HFFc6 (cell line): ENCODE measurements around the gene TBX15. TPM values are rescaled to one million over a fixed set of nuclear protein-coding genes. Genes with fewer than 3 reads are reported as not detected.

Source experiments
- DNase-seq: peaks from one replicate; pipeline ENCODE4 v3.0.0-alpha.2; 2018
- H3K27ac Mint-ChIP-seq: 2 replicates; pipeline ENCODE4 v1.8.0; 2020; ENCODE audit warnings: mild to moderate bottlenecking, mixed read lengths
- H3K27me3 Mint-ChIP-seq: 2 replicates; pipeline ENCODE4 v1.8.0; 2021; ENCODE audit warnings: mild to moderate bottlenecking, moderate library complexity, mixed read lengths; ENCODE audit not compliant: insufficient read depth
- H3K36me3 Mint-ChIP-seq: 2 replicates; pipeline ENCODE4 v1.8.0; 2021; ENCODE audit warnings: low read depth, mixed read lengths
- H3K4me1 Mint-ChIP-seq: 2 replicates; pipeline ENCODE4 v1.8.0; 2020; ENCODE audit warnings: low read depth, mixed read lengths
- H3K4me3 Mint-ChIP-seq: 2 replicates; pipeline ENCODE4 v1.8.0; 2020; ENCODE audit warnings: mild to moderate bottlenecking, moderate library complexity, mixed read lengths
- H3K9me3 Mint-ChIP-seq: 2 replicates; pipeline ENCODE4 v1.8.0; 2020; ENCODE audit warnings: mild to moderate bottlenecking, mixed read lengths
- CTCF ChIP-seq: fragments of 200-600 bp; sonication (generic); IDR thresholded peaks from 2 replicates; pipeline ENCODE4 v1.5.0; 2021; ENCODE audit warnings: antibody characterized with exemption, mild to moderate bottlenecking
- total RNA-seq, 6 experiments: library from RNA; stranded (reverse); fragmentation: NEBNext Ultra II Directional; extraction: Animal tissue kit (Norgen Biotek cat#: 25700); gene quantifications; 2 replicates in 1 of 6; 3 replicates in 5 of 6; pipeline ENCODE4 v1.2.3, GENCODE V29; 2021

TBX15 gene
- total RNA-seq, 6 experiments from 2014 or later, result 5.3 to 12.2 (median 10.0) TPM

GRCh38 chr1:119001181-119002027, 13.3 kb upstream of the TBX15 start:
- Mint-ChIP-seq H3K4me3 (peak overlapping the region; percentile 76), H3K4me1 (peaks cover 17% of the 10 kb centered on the region), H3K27me3 (peaks cover 16% of the 10 kb centered on the region), H3K36me3 (no peaks in the 10 kb centered on the region), H3K27ac (peak overlapping the region; percentile 73), H3K9me3 (0 out of 2 replicates have a peak, but pooled peaks cover 3% of the 10 kb centered on the region)
- no peak for TF ChIP-seq CTCF
- DNase-seq, result no peak

GRCh38 chr1:119000371-119001180, 12.4 kb upstream of the TBX15 start:
- peaks cover 22% of the 10 kb centered on the region for H3K4me1 Mint-ChIP-seq
- H3K27ac Mint-ChIP-seq, result no peak overlapping the region
- H3K4me3 Mint-ChIP-seq, result peak overlapping the region; percentile 31; the same call in 1 of the 2 replicates
- H3K36me3 Mint-ChIP-seq, result no peaks in the 10 kb centered on the region
- no peak for DNase-seq
- peaks cover 16% of the 10 kb centered on the region for H3K27me3 Mint-ChIP-seq
- H3K9me3 Mint-ChIP-seq, result no peaks in the 10 kb centered on the region
- TF ChIP-seq CTCF, result no peak

- Mint-ChIP-seq H3K27ac (no peak overlapping the region), H3K36me3 (no peaks in the 10 kb centered on the region), H3K4me1 (peaks cover 23% of the 10 kb centered on the region), H3K27me3 (peaks cover 16% of the 10 kb centered on the region), H3K9me3 (no peaks in the 10 kb centered on the region), H3K4me3 (no peak overlapping the region)
- no peak for DNase-seq
- TF ChIP-seq CTCF, result no peak
These were observed 11.4 kb upstream of the TBX15 start for GRCh38 chr1:118999348-119000071.

- Mint-ChIP-seq H3K4me3 (no peak overlapping the region), H3K27me3 (peaks cover 21% of the 10 kb centered on the region), H3K9me3 (no peaks in the 10 kb centered on the region), H3K4me1 (peaks cover 23% of the 10 kb centered on the region), H3K27ac (no peak overlapping the region), H3K36me3 (no peaks in the 10 kb centered on the region)
- no peak for DNase-seq
- TF ChIP-seq CTCF, result no peak
These were observed 10.0 kb upstream of the TBX15 start for GRCh38 chr1:118998171-118998570.

- Mint-ChIP-seq H3K4me1 (peaks cover 19% of the 10 kb centered on the region), H3K4me3 (no peak overlapping the region), H3K27ac (no peak overlapping the region), H3K36me3 (no peaks in the 10 kb centered on the region; the same call in 1 of the 2 replicates), H3K9me3 (no peaks in the 10 kb centered on the region), H3K27me3 (peaks cover 22% of the 10 kb centered on the region)
- no peak for DNase-seq
- no peak for TF ChIP-seq CTCF
These were observed 9.1 kb upstream of the TBX15 start for GRCh38 chr1:118997225-118997624.
